Activated CD4-positive, alpha-beta T cell treated with anti-CD3 and anti-CD28 coated beads, Interleukin-2, amount 50 U/mL, for 4 hours (primary cell): ENCODE data around the gene WWOX.

Experiments
- DNase-seq, 2 experiments: peaks; one replicate each; pipeline ENCODE4 v3.0.0-alpha.2; 2020

WWOX gene

GRCh38 chr16:78791926-78792325 is 692.5 kb downstream of the WWOX start:
- no peak for DNase-seq

DNA sequence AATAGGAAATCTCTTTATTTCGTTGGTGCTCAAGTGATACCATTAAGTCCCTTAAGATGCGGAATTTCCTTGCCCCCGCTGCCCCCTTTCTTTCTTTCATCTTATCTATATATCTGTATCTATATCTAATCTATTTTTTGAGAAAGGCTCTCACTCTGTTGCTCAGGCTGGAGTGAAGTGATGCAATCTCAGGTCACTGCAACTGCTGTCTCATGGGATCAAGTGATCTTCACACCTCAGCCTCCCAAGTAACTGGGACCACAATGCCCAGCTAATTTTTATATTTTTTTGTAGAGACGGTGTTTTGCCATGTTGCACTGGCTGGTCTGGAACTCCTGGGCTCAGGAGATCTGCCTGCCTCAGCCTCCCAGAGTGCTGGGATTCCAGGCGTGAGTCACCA is 693.5 kb downstream of the WWOX start:
- no peak for DNase-seq

DNA sequence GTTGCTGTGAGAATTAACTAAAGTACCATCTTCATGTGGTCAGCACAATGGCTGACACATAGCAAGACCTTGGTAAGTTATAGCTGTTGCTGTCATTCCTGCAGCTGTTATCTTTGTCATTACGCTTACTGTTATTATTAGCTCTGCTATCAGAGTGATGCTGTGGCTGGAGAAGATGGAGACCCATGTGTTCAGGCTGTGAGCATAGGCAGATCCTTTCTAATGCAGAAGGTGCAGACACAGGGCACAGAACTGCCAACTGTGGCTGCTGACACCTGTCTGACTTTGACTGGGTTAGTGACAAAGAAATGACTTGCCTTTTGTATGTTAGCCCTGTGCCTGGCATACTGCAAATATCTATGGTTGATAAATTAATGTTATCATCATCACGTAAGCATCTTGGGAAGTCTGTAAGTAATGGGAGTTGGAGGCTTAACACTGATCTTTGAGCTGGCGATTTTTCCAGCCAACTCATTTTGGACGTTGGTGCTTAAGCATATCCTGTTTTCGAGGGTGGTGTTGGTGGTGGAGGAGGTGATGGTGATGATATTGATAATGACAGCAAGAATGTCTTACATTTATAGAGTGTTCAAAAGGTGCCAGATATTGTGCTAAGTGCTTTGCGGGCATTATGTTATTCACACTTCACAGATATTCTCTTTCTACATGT is 695.3 kb downstream of the WWOX start:
- DNase-seq = no peak

DNA sequence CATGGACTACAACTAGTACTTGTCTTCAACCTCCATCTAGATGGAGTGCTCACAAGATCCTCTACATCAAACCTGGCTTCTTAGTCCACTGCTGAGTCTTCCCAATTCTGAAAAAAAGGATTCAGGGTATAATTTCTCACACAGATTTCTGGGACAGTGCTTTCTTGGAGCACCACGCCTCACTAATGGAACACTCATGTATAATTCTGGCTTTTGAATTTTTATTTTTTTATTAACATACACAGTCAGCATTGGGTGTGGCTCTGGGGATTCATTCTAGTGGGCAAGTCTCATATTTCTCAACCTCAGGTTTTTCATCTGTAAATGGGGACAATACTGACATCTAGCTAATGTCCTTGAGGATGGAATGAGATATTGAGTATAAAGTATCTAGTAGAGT is 696.0 kb downstream of the WWOX start:
- DNase-seq = no peak

GRCh38 chr16:78796221-78796866 is 696.9 kb downstream of the WWOX start:
- no peak for DNase-seq

GRCh38 chr16:78799429-78799828 is 700.0 kb downstream of the WWOX start:
- DNase-seq = no peak

GRCh38 chr16:78800523-78800922 is 701.1 kb downstream of the WWOX start:
- DNase-seq = no peak

GRCh38 chr16:78804058-78804735 is 704.7 kb downstream of the WWOX start:
- DNase-seq = no peak

GRCh38 chr16:78805556-78805955 is 706.1 kb downstream of the WWOX start:
- DNase-seq = no peak

- no peak for DNase-seq
Observed at GRCh38 chr16:78811247-78811646, 711.8 kb downstream of the WWOX start.

GRCh38 chr16:78812582-78812981 is 713.1 kb downstream of the WWOX start:
- no peak for DNase-seq

DNA sequence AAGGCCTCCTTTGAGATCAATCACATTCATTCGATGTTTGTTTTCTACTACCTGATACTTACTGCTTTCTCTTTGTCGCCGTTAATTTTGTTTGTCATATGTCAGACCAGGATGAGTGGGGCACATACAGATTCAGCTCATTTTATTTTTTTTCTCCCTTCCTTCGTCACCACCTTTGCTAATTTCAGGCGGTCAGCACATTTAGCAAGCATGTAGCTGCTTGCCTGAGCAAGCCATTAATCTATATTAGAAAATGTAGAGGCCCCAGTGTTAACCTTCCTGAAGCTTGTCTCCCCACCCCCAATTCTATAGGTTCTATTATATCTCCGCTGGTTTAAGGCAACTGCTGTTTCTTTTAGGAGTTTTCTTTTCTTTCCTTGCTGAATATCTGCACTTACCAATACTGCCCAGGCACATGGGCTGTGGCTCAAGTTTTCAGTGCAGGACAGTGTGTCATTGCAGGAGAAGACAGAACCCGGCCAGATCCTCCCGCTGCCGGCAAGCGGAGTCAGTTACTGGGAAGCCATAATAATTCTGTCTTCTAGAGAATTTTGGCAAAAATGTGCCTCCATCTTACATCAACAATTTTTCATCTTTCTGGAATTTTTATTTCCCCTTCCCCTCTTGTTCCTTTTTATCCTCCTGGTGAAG is 714.3 kb downstream of the WWOX start:
- no peak for DNase-seq

DNA sequence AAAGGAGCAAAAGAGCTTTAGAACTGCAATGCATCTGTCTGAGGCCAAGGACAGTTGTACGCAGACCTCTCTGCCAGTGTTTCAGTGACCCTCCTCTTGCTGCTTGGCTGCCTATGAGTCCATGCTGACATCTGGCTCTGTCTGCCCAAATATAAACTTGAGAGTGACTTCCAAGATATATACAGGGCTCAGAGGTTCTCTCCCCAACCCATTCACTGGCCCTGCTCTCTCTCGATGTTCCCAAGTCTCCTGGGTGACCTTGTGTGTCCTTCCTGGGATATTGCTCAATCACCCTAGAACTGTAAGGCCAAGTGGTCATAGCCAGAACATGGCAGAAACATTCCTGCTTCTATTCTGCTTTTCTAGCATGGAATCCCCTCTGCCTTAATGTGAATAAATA is 716.3 kb downstream of the WWOX start:
- DNase-seq = no peak

DNA sequence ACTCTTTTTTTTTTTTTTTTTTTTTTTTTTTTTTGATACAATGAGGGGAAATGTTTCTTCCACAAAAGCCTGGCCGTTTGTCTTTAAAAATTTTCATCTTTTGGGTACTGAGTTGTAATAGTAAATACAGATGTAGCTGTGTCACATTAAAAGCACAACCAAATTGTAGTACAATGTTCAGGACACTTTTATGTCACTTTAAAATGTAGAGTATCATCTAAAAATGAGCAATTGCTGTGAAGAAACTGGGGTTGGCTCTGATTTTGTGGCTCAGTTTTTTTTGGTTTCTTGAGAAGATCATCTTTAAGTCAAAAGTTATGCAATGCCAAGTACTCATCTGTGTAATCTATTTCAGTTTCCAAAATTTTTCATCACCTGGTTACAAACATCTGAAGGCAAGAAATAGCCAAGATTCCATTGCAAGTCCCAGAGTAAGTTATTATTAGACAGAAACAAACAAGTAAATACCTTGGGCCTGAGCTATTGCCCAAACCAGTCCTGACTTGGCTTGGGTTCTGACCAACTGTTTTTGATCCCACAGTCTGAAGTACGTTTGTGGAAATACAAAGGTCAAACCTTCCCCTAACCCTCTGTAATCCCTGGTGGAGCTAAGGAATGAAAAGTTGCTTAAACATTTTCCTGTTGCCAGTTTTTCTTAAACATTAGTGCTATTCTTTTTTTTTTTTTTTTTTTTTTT is 717.2 kb downstream of the WWOX start:
- DNase-seq = no peak

GRCh38 chr16:78817200-78817739 is 717.8 kb downstream of the WWOX start:
- DNase-seq = no peak

DNA sequence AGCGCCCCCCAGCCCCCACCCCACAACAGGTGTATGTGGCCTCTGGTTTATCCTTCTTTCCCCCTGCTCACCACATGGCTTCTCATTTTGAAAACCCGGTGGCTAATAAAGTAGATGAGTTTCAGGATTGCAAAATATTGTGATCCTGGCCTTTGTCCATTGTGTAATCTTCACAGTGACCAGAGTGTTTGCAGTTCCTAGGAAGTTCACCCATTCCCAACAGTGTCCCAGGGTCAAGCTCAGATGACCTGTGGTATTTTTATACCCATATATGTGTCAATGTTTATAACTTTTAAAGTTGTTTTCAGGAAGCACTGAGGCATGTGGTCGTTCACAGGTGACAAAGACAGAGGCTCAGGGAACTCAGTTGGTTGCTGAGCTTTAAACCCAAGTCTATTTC is 721.9 kb downstream of the WWOX start:
- DNase-seq = no peak

DNA sequence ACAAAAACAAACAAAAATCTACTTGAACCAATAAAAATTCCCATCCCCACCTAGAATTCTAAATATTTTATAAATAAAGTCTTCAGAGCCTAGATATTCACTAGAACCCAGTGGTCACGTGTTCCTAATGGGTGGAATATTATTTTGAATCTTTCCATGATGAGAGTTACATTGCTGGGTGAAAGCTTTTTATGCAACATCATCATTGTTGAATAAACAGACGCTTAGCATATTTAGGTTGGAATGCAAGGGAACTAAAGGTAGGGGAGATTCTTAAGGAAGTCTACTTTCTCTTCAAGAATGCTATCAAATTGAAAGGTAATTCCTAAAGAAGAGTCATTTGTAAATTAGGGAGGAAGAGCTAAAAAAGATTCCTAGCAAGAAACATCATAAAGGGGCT is 723.1 kb downstream of the WWOX start:
- DNase-seq = no peak

DNA sequence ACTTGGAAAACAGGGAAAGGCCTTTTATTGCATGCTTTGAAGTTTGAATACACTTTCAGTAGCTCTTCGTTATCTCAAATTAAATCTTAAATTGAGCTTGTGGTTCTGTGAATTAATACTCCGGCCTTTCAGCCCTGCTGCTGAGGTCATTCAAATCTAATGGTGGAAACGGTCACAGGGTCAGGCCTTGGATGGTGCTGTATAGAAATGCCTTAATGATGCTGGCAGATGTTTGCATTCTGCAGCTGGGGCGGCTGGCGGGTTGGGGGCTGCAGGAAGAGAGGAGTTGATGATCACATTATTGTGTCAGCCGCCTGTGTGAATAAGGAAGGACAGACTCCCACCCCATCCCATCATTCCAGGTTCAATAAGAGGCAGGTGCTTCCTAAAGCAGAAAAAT is 723.6 kb downstream of the WWOX start:
- DNase-seq = no peak

GRCh38 chr16:78829280-78829679 is 729.8 kb downstream of the WWOX start:
- no peak for DNase-seq

DNA sequence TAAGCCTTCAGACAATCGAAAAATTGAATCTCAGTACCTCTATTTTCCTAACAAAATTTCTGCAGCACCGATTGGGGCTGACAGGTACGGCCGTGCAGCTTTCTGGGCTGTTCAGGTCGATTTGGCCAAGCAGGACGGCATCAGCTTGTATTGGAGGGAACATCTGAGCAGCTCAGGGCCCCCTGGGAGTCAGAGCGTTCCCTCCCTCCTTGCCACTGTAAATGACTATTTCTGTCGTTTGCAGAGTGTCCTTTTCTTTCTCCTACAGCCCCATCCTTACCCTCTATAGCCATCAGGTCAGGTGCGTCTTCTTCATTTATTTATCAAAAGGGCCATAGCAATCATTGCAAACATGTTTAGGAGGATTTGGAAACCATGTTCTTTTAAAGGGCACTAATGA is 731.1 kb downstream of the WWOX start:
- no peak for DNase-seq

DNA sequence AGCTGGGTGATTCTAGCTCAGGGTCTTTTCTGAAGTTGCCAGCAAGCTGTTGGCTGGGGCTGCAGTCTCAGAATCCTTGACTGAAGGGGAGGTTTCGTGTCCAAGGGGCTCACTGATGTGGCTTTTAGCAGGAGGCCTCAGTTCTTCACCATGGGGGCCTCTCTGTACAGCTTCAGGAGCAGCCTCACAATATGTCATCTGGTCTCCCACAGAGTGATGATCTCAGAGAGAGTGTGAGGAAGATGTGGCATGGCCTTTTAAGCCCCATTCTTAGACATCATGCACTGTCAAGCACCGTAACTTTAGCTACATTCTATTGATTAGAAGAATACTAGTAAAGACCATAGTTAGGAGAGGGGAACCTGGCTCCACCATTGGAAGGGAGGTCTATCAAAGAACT is 732.6 kb downstream of the WWOX start:
- DNase-seq = no peak

GRCh38 chr16:78836802-78837491 is 737.5 kb downstream of the WWOX start:
- no peak for DNase-seq
